COR-L47 (cell line): ENCODE measurements around the gene AGBL1.

Experiments
- DNase-seq: peaks from one replicate; lab custom pipeline; 2025; lab: John Stamatoyannopoulos, UW

AGBL1 gene

GRCh38 chr15:86813892-86814291, 734.2 kb downstream of the AGBL1 start:
- DNase-seq: no peak

DNA sequence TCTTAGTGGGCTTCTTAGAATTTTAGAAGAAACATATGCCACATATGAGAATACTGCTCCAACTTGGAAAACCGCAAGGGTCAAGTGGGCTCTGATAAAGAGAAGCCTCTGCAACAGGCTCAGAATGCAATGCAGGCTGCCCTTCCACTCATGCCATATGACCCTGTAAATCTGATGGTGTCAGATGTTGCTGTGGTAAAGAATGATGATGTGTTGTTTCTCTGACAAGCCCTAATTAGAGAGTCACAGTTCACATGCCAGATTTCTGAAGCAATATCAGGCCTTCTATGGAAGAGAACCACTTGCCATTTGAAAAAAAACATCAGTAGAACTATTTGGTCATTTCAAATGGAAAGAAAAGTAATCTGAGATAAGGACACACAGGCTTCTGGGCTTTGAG, 749.6 kb downstream of the AGBL1 start:
- no peak for DNase-seq

DNA sequence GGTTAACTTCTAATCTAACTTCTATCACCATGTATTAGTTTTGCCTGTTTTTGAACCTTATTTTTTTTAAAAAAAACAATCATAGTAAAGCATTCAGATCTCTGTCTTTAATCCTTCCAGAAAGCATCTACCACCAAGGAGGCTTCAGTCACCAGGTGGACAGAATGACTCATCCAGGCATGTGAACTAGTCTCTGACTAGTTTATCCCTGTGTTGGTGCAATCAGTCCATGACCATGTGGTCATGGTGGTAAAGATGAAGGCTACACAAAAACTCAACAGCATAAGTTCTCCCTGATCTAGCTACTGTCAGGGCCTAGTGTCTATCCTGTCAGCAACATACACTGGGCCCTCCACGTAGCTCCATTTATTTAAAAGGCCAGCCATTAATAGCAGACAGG, 750.6 kb downstream of the AGBL1 start:
- DNase-seq: no peak

GRCh38 chr15:86833595-86833994, 753.9 kb downstream of the AGBL1 start:
- DNase-seq: no peak

GRCh38 chr15:86834115-86834863, 754.6 kb downstream of the AGBL1 start:
- no peak for DNase-seq

DNA sequence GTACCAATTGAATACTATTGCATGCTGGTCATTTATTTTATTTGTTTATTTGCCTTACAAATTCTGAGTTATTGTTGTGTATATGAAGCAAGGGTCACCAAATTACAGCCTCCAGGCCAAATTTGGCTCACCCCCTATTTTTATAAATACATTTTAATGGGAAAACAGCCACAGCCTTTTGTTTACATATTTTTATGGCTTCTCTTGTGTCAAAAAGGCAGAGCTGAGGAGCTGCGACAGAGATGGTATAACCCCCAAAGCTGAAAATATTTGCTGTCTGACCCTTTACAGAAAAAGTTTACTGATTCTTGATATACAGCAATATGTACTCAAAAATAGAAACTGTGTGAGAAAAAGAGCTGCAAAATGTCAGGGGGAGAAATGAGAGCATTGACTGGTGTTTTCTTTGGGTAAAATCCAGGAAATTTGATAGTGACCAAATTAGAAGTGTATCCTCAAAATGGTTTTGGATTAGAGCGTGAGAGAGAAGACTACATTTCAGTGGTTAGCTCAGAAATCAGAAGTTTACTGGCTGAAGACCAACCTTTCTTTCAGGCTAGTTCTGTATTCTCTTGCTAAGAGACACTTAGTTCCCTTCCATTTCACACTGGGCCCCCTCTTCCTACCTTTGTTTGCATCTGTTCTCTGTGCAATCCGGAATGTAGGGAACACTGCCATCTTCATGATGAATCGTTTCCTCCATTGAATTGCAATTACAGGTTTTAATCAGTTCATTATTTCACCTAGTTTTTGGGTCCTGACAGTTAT, 757.8 kb downstream of the AGBL1 start:
- DNase-seq: no peak

GRCh38 chr15:86839502-86839901, 759.8 kb downstream of the AGBL1 start:
- no peak for DNase-seq

DNA sequence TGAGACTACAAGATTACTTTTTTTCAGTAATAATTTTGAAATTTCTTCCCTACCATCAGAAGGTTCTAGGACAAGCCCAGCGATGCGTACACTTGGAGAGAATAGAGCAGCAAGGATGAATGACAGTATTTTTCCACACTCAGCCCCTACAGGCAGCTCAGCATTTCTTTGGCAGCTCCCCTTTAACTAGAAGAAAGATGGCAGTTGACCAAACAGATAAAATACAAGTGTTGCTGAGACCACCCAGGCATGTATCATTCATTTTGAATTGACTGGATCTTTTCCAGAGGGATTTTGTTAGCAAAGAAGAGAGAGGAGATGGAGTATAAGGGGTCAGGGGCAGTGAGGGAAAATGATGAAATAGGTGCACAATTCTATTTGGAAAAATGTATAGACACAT, 761.3 kb downstream of the AGBL1 start:
- no peak for DNase-seq

DNA sequence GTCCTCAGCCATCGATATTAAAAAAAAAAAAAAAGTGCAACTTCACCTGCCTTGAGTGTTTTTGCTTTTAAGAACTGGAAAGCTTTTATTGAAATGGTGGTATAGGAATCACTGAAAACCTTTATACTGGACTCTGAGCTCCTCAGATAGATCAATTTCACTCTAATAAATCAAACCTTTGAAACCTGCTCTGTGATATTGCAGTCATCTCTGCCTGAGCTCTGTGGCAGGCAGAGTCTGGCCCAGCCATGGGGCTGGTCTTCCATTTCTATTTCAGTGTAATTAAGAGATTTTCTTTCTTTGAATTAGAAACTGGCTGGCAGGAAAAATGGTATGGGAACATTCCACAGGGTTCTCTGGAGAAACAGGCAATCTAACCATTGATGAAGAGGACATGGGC, 762.5 kb downstream of the AGBL1 start:
- no peak for DNase-seq

DNA sequence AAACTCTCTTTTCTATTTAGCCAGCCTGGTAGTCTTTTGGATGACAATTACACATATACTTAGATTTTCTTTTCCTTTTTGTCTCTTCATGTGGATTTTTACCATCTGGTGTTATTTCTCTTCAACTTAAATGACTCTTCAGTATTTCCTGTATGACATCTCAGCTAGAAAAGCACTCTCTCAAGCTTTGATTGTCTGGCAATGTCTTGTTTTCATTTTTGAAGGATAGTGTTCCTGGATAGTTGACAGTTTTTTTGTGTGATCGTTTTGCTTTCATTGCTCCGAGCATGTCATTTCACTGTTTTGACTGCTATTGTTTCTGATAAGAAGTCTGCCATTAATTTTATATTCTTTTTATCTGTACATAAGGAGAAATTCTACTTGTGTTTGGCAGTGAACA, 766.4 kb downstream of the AGBL1 start:
- DNase-seq: no peak

DNA sequence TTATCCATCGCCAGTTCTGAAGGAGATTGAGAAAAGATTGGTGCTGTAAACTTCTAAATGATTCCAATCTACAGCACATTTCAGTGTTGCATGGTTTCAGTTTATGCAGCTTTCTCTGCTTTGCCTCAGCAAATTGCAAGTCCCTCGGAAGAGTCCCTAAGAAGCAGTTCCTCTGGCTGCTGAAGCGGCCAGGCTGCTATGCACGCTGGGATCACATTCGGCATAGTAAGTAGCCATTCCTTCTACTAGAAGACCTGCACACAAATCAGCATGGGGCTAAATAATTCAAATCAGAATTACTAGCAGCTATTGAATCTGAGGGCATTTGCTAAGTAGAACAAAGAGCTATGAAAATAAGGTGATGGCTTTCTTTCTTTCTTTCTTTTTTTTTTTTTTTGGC, 769.5 kb downstream of the AGBL1 start:
- no peak for DNase-seq

DNA sequence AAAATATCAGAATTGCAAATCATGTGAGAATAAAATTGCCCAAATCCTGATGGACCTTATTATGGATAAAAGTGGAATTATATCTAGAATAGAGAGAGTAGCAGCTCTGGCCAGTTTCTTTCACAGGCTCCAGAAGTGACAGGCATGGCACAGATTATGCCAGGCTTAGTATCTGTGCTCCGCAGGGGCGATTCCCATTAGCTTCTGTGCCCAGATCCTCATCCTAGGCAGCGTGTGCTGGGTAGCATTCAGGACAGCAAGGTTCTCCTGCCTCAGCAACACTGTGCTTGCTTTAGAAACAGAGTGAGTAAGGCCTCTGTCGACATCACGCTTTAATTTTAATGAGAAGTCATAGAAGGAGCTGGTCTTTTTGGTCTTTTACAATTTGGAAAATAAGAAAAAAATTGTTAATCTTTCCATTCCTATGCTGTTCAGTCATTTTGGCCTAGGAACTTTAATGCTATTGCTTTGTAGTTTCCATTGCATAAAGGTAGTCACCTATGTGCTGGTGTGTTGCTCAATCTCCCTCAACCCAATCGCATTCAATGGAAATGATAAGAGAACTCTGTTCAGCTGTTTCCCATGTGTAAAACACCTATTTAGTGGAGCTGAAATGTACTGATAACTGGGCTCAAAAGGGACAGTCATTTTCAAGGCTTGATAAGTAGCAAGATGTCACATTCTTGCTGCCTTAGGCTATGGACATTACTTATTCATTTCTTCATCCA, 770.1 kb downstream of the AGBL1 start:
- DNase-seq: no peak

DNA sequence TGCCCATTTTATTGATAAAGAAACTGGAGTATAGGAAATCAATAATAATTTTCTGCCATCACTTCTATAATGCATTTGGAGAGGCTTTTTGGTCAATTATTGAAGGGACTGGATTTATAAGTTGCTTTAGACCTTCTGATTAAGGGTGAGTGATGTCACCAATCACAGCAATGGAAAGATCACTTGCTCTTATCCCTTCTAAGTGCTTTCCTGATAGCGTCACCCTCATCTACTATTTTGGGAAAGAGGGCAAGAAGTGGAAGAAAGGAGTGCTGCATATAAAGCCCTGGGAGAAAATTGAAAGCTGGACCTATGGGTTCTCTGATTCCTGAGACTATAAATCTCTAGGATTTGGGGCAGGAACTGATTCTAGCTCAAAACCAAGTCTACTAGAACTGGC, 771.3 kb downstream of the AGBL1 start:
- no peak for DNase-seq

DNA sequence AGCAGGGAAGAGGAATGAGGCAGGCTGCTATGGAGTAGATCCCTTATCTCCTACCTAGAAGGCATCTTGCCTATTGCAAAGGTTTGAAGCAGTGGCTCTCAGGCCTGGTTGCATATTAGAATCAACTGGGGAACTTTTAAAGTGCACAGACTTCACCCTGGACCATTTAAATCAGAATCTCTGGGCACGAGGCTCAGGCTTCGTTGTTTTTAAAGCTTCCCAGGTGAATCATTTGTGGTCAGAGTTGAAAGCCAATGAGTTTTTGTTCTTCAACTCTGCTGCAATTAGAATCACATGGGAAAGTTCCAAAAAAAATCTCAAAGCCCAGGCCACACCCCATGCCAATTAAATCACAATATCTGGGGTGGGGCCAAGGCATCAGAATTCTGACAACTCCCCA, 773.1 kb downstream of the AGBL1 start:
- no peak for DNase-seq

GRCh38 chr15:86854176-86854575, 774.5 kb downstream of the AGBL1 start:
- DNase-seq: no peak

DNA sequence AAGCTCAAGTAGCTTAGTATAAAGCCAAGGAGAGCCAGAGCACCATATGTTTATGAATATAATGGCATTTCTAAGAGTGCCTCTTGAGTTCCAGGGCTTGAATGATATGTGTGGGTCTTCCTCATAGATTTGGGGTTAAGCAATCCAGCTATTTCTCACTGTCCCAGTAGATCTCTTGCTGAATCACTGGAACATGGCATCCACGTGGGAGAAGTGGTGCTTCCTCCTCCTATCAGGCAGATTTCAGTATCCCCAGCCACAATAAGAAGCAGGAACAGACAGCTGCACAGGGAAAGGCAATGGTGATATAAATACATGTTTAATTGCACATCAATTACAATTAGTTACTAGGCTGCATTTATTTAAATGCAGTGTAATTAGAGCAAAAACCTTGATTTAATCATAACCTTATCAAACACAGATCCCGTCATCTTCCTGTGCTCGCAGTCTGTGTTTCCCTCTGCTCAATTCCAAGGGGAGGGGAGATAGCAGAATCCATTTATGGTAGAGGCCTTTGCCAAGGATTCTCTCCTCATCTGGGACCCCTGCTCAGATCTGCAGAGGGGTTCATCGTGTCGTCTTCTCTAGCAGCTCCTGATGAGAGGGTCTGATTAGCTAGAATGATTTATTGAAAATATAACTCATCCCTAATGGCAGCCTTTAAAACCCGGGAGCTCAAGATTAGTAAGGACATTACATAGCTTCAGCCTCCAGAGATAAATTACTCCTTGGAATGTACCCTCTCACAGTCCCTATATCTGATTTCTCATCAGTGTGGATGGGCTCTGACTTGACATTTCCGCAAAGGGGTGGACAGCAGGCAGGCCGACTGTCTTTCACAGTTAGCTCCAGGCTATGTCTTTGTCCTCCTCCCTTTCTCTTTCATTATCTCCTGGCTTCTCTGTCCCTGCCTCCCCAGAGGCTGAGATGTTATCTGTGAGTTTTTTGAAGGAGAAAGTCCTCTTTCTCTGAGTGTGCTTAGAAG, 775.9 kb downstream of the AGBL1 start:
- DNase-seq: no peak

GRCh38 chr15:86857701-86858100, 778.0 kb downstream of the AGBL1 start:
- no peak for DNase-seq

DNA sequence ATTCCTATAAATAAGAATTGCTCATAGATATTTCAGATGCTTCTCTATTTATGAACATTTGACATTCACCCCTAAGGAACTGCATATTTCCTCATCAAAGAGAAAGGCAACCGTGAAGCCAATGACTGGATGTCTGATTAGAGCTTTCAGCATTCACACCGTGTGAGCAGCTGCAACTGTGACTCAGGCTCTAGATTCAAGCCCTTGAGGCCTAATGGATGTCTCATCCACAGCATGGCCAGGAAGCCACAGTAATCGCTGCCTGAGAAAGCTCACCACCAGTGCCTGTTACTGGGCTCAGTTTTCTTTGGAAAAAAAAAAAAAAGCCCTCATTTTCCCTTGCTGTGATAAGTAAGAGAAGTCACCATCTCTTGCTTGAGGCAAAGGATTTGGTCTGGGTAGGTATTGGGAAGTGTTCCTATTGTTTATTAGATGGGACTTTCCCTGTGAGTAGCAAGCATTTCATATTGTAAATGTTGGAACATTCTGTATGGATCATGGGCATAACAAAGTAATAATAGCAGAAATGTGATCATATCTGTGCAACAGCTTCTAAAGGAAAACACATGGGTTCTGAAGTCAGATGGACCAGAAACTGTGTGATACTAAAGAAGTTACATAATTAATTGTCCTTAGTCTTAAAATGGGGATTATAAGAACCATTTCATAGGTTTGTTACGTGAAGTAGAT, 783.7 kb downstream of the AGBL1 start:
- no peak for DNase-seq

- no peak for DNase-seq
Observed at GRCh38 chr15:86865920-86866319, 786.2 kb downstream of the AGBL1 start.

- no peak for DNase-seq
Observed at GRCh38 chr15:86870846-86871245, 791.2 kb downstream of the AGBL1 start.

- DNase-seq: no peak
Observed at GRCh38 chr15:86871964-86872363, 792.3 kb downstream of the AGBL1 start.
